Embryonic facial prominence (tissue), 1 donor: ENCODE data around the gene TTC28.
"Not testable (repeated sequence)": the region's sequence is repeated elsewhere in the genome, so short reads cannot be mapped to it uniquely, and the experiment has no call there.

ENCODE experiments used
- DNase-seq: peaks from one replicate; pipeline ENCODE4 v3.0.0-alpha.2; 2016; ENCODE audit errors: extremely low spot score

Gene TTC28

GRCh38 chr22:28678170-28678569 lies 1.5 kb downstream of the TTC28 start:
- DNase-seq, result not testable (repeated sequence)

- DNase-seq, result no peak
Measured at GRCh38 chr22:28674121-28674563, 5.5 kb downstream of the TTC28 start.

GRCh38 chr22:28670756-28671155 lies 8.9 kb downstream of the TTC28 start:
- no peak for DNase-seq

DNA sequence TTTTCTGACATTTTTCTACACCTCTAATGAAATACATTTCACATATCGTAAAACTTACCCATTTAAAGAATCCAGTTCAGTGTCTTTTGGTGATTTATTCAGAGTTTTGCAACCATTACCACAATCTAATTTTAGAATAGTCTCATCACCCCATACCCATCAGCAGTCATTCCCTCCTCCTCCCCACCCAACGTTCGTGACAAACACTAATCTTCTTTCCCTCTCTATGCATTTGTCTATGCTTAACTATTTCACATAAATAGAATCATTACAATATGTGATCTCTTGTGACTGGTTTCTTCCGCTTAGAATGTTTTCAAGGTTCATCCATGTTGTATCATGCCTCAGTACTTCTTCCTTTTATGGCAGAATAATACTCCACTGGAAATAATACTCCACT lies 9.5 kb downstream of the TTC28 start:
- DNase-seq, result no peak

- no peak for DNase-seq
Measured at GRCh38 chr22:28669387-28669786, 10.3 kb downstream of the TTC28 start.

GRCh38 chr22:28663569-28663942 lies 16.1 kb downstream of the TTC28 start:
- not testable (repeated sequence) for DNase-seq

DNA sequence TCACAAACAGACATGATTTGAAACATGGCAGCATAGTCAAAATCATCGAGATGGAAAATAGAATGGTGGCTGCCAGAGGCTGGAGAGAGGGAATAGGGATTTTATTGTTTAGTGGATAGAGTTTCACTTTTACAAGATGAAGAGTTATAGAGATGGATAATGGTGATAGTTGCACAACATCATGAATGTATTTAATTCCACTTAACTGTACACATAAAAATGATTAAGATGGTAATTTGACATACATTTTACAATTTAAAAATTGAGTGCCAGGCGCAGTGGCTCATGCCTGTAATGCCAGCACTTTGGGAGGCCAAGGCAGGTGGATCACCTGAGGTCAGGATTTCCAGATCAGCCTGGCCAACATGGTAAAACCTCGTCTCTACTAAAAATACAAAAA lies 21.2 kb downstream of the TTC28 start:
- DNase-seq, result no peak

GRCh38 chr22:28656181-28656580 lies 23.5 kb downstream of the TTC28 start:
- no peak for DNase-seq

DNA sequence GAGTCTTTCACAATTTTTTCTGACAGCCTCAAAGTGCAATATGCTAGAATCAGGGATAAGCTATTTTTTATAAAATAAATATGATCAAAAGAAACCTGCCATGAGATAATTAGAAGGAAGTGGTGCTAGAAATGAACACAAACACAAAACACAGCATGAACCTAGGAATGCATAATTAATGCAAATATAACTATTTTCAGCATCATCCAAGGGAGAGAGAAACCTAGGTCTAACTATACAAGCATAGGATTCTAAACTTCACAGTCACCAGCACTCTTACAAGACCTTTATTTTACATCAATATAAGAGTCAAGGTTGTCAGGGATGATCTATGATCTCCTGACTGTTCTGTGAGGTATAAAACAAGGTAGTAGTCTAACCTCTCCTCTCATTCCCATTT lies 29.2 kb downstream of the TTC28 start:
- no peak for DNase-seq

DNA sequence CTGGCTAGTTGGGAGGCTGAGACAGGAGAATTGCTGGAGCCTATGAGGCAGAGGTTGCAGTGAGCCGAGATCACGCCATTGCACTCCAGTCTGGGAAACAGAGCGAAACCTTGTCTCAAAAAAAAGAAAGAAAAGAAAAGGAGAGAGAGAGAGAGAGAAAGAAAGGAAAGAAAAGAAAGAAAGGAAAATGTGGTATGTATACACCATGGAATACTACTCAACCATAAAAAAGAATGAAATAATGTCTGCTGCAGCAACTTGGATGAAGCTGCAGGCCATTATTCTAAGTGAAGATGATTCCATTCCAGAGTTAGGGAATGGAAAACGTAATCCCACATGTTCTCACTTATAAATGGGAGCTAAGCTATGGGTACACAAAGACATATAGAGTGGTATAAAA lies 30.8 kb downstream of the TTC28 start:
- no peak for DNase-seq

DNA sequence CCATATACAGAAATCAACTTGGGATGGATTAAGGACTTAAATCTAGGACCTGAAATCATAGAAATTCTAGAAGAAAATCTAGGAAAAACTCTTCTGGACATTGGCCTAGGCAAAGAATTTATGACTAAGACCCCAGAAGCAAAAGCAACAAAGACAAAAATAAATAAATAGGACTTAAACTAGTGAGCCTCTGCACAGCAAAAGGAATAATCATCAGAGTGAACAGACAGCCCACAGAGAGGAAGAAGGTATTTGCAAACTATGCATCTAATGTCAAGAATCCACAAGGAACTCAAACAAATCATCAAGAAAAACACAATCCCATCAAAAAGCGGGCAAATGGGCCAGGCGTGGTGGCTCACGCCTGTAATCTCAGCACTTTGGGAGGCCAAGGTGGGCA lies 32.4 kb downstream of the TTC28 start:
- DNase-seq, result no peak

DNA sequence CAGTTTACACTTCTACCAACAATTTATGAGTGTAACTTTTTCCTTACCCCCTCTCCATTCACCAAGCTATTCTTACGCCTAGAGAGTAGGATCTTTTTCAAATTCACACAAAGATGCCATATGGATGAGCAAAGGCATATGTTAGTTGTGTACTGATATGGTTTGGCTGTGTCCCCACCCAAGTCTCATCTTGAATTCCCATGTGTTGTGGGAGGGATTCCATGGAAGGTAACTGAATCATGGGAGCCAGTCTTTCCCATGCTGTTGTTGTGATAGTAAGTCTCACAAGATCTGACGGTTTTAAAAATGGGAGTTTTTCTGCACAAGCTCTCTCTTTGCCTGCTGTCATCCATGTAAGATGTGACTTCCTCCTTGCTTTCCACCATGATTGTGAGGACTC lies 40.3 kb downstream of the TTC28 start:
- no peak for DNase-seq

DNA sequence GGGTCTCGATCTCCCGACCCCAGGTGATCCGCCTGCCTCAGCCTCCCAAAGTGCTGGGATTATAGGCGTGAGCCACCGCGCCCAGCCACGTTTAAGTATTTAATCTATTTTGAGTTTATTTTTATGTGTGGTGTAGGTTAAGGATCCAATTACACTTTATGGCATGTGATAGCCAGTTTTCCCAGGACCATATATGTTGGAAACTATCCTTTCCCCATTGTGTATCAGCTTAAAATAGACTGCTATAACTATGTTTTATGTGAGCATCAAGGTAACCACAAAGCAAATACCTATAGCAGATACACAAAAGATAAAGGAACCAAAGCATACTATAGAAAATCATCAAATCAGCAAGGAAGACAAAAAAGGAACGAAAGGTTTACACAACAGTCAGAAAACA lies 42.4 kb downstream of the TTC28 start:
- no peak for DNase-seq

- DNase-seq, result no peak
Measured at GRCh38 chr22:28630177-28630574, 49.5 kb downstream of the TTC28 start.

GRCh38 chr22:28629420-28630176 lies 50.0 kb downstream of the TTC28 start:
- no peak for DNase-seq

- no peak for DNase-seq
Measured at GRCh38 chr22:28628766-28629165, 50.9 kb downstream of the TTC28 start.

GRCh38 chr22:28627791-28628190 lies 51.8 kb downstream of the TTC28 start:
- DNase-seq, result no peak

GRCh38 chr22:28620244-28620922 lies 59.3 kb downstream of the TTC28 start:
- no peak for DNase-seq

DNA sequence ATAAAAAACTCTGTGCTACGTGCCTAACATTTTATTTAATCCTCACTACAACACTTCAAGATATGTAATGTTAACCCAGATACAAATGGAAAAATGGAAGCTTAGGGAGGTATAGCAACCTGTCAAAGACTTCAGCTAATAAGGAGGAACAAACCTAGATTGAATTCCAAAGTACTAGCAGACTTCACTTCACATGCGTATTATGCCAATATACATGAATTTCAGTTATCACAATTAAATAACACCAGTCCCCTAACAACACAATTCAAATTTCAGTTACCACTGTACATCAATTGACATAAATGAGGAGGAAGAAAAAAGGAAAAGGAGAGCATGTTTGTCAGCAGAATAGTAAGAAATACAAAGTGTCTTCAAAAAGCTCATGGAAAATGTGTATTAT lies 60.4 kb downstream of the TTC28 start:
- no peak for DNase-seq

DNA sequence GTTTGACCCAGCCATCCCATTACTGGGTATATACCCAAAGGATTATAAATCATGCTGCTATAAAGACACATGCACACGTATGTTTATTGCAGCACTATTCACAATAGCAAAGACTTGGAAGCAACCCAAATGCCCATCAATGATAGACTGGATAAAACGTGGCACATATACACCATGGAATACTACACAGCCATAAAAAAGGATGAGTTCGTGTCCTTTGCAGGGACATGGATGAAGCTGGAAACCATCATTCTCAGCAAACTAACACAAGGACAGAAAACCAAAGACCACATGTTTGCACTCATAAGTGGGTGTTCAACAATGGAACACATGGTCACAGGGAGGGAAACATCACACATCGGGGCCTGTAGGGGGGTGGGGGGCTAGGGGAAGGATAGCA lies 64.2 kb downstream of the TTC28 start:
- not testable (repeated sequence) for DNase-seq

GRCh38 chr22:28609921-28610320 lies 69.7 kb downstream of the TTC28 start:
- no peak for DNase-seq

GRCh38 chr22:28608546-28608945 lies 71.1 kb downstream of the TTC28 start:
- DNase-seq, result no peak

- DNase-seq, result no peak
Measured at GRCh38 chr22:28607795-28608194, 71.8 kb downstream of the TTC28 start.
